ENCODE measurements around the gene SART3. TPM values are rescaled to one million over a fixed set of nuclear protein-coding genes. Genes with fewer than 3 reads are reported as not detected.

Gene SART3
- total RNA-seq, 1 donor from 2014 or later = 43.3 TPM

DNA sequence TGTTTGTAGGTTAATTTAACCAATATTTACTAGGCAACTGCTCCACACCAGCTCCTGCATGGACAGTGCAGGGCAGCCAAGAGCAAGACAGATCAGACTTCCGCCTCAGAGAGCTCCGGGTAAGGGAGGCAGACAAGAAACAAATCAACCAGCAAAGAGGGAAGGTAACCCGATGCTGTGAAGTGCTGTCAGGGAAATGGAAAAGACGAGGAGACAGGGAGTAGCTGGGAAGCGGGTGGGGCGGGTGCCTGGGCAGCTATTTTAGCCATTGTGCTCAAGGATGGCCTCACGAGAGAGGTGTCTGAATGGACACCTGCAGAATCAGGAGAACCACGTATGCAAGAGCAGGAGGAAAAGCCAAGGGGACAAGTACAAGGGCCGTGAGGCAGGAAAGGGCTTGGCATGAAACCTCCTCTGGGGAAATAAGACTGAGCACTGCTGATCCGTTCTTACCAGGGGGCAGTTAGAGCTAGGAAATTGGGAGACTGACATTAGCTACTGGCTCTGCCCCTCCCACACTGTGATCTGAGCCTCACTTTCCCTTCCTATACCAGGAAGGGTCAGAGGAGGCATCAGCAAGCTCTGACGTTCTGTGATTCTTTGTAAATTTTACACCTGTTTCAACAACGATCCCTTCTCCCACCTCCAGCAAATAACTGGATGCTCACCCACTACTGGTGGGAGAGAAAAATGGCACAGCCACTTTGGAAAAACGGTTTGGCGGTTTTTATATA, 43.4 kb upstream of the SART3 start:
- Histone ChIP-seq H3K9ac (ENCODE audit: low read depth in 1 of 3, low read length in 3 of 3) (no peak overlapping the region), H3K36me3 (ENCODE audit: control insufficient read depth in 3 of 3, insufficient read depth in 3 of 3, low read length in 3 of 3) (no peaks in the 10 kb centered on the region), H3K27me3 (ENCODE audit: control insufficient read depth in 3 of 3, insufficient read depth in 3 of 3, low read length in 3 of 3) (peaks cover 0 to 4% (median 4%) of the 10 kb centered on the region in 3 donors), H3K9me3 (ENCODE audit: control insufficient read depth in 3 of 3, low read length in 3 of 3) (no peaks in the 10 kb centered on the region), H3K4me3 (ENCODE audit: low read length in 3 of 3) (no peak overlapping the region), H3K27ac (ENCODE audit: low read depth, low read length) (no peak overlapping the region), H3K4me1 (ENCODE audit: control insufficient read depth in 3 of 3, insufficient read depth in 3 of 3, low read length in 3 of 3) (peaks cover 0 to 2% (median under 1%) of the 10 kb centered on the region in 3 donors)

DNA sequence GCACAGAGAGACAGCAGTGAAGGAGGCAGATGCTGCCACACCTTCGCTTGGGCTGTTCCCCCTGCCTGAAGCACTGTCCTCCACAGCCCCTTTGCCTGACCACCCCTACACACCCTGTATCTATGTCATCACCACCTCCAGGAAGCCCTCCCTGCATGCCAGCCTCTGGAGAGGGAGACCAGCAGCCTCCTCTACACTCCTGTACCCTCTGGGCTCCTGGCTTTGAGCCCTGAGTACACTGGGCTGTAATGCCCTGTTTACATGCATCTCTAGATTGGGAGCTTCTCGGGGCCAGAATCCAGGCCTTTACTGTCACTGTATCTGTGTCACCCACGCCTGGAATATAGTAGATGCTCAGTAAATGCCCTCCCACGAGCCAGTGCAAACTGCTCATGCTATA, 42.8 kb upstream of the SART3 start:
- peaks cover 0 to 3% (median 3%) of the 10 kb centered on the region in 3 donors for H3K27me3 ChIP-seq (ENCODE audit: control insufficient read depth in 3 of 3, insufficient read depth in 3 of 3, low read length in 3 of 3)
- H3K9ac ChIP-seq (ENCODE audit: low read depth in 1 of 3, low read length in 3 of 3) = no peak overlapping the region
- H3K4me3 ChIP-seq (ENCODE audit: low read length in 3 of 3) = no peak overlapping the region
- H3K9me3 ChIP-seq (ENCODE audit: control insufficient read depth in 3 of 3, low read length in 3 of 3) = no peaks in the 10 kb centered on the region
- no peaks in the 10 kb centered on the region for H3K36me3 ChIP-seq (ENCODE audit: control insufficient read depth in 3 of 3, insufficient read depth in 3 of 3, low read length in 3 of 3)
- no peak overlapping the region for H3K27ac ChIP-seq (ENCODE audit: low read depth, low read length)
- H3K4me1 ChIP-seq (ENCODE audit: control insufficient read depth in 3 of 3, insufficient read depth in 3 of 3, low read length in 3 of 3) = no peaks in the 10 kb centered on the region

DNA sequence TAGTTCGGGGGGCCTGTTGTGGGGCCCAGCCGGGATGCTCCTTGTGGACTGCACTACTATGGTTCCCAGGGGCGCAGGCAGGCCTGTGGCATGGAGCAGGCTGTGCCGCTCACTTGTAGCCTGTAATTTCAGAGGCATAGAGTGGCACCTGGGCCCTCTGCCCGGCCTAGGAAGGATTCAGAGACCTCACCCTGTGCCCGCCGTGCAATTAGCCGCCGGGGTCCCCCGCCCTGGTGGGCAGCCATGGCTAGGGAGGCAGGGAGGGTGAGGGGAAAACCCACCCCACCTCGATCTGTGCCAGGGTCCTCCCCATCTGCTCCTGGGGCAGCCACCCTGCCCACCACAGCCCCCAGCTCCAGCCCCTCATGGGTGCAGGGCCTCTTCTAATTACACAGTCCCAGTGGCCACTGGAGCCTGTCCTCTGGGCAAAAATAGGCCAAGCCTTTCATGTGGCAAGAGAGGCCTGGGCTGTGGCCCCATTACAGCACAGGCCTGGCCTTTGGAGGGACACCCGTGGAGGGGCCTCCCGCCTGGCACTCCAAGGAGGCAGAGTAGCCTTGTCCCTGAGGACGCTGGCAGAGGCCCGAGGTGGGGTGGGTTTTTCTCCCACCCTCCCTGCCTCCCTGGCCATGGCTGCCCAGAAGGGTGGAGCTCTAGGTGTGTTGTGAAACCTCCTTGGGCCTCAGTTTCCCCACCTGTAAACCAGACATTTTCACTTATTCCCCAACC, 42.2 kb upstream of the SART3 start:
- Histone ChIP-seq H3K36me3 (ENCODE audit: control insufficient read depth in 3 of 3, insufficient read depth in 3 of 3, low read length in 3 of 3) (no peaks in the 10 kb centered on the region), H3K4me3 (ENCODE audit: low read length in 3 of 3) (no peak overlapping the region), H3K27me3 (ENCODE audit: control insufficient read depth in 3 of 3, insufficient read depth in 3 of 3, low read length in 3 of 3) (no peaks in the 10 kb centered on the region), H3K4me1 (ENCODE audit: control insufficient read depth in 3 of 3, insufficient read depth in 3 of 3, low read length in 3 of 3) (no peaks in the 10 kb centered on the region), H3K27ac (ENCODE audit: low read depth, low read length) (no peak overlapping the region), H3K9ac (ENCODE audit: low read depth in 1 of 3, low read length in 3 of 3) (no peak overlapping the region), H3K9me3 (ENCODE audit: control insufficient read depth in 3 of 3, low read length in 3 of 3) (no peaks in the 10 kb centered on the region)

DNA sequence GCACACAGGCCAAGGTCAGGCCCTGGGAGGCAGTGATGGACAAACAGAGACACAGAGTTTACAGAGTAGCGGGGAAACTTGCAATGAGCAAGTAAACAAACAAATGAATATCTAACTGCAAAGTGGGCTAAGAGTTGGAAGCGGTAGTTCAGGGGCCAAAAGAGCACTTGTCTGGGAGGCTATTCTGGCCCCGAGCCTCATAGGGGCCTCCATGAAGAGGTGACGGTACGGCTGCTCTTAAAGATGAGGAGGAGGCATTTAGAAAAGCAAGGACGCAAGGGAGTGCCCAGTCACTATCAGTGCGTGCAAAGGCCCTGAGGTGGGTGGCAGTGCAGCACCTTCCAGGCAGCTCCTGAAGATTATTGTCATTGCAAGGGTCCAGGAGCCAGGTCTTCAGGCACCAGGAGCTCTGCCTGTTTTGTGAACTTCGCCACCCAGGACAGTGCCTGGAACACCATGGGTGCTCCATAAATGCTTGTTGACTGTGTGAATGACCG, 41.3 kb upstream of the SART3 start:
- H3K36me3 ChIP-seq (ENCODE audit: control insufficient read depth in 3 of 3, insufficient read depth in 3 of 3, low read length in 3 of 3) = no peaks in the 10 kb centered on the region
- H3K9me3 ChIP-seq (ENCODE audit: control insufficient read depth in 3 of 3, low read length in 3 of 3) = no peaks in the 10 kb centered on the region
- no peaks in the 10 kb centered on the region for H3K4me1 ChIP-seq (ENCODE audit: control insufficient read depth in 3 of 3, insufficient read depth in 3 of 3, low read length in 3 of 3)
- no peaks in the 10 kb centered on the region for H3K27me3 ChIP-seq (ENCODE audit: control insufficient read depth in 3 of 3, insufficient read depth in 3 of 3, low read length in 3 of 3)
- no peak overlapping the region for H3K27ac ChIP-seq (ENCODE audit: low read depth, low read length)
- no peak overlapping the region for H3K4me3 ChIP-seq (ENCODE audit: low read length in 3 of 3)
- no peak overlapping the region for H3K9ac ChIP-seq (ENCODE audit: low read depth in 1 of 3, low read length in 3 of 3)

DNA sequence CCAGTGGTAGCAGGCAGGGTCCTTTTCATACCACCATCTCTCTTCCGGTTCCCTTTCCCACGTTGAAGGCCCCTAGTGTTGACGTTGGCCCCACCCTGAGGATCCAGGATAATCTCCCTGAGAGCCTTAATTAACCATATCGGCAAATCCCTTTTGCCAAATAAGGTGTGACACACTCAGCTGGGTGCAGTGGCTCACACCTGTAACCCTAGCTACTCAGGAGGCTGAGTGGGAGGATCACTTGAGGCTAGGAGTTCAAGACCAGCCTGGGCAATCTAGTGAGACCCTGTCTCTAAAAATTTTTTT, 39.7 kb upstream of the SART3 start:
- Histone ChIP-seq H3K27me3 (ENCODE audit: control insufficient read depth in 3 of 3, insufficient read depth in 3 of 3, low read length in 3 of 3) (no peaks in the 10 kb centered on the region), H3K36me3 (ENCODE audit: control insufficient read depth in 3 of 3, insufficient read depth in 3 of 3, low read length in 3 of 3) (no peaks in the 10 kb centered on the region)

DNA sequence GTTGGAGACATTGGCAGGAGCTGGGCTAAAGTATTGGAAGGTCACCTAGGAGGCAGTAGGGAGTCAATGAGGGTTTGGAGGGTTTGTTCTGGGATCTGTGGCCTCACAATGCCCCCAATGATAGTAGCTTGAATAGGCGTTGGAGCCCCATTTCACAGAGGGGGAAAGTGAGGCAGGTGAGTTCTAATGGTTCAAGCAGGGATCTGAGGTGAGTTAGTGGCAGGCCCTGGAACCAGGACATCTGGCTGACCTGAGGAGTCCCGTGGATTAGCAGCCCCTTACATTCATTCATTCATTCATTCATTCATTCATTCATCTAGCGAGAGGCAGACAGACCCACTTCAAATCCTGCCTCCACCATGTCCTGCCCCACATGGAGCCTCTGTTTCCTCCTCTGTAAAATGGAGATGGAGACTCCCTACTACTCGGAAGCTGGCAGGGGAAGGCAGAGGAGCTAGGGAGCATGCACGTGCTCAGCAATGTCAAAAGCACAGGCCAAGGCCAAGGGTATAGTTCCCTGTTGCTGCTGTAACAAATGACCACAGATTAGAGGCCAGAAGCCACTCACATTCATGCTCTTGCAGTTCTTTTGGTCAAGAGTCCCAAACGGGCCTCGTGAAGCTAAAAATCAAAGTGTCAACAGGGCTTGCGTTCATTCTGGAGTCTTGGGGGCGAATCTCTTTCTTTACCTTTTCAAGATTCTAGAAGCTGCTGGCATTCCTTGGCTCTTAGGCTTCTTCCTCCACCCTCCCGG, 39.2 kb upstream of the SART3 start:
- Histone ChIP-seq H3K4me1 (ENCODE audit: control insufficient read depth in 3 of 3, insufficient read depth in 3 of 3, low read length in 3 of 3) (no peaks in the 10 kb centered on the region), H3K36me3 (ENCODE audit: control insufficient read depth in 3 of 3, insufficient read depth in 3 of 3, low read length in 3 of 3) (no peaks in the 10 kb centered on the region), H3K4me3 (ENCODE audit: low read length in 3 of 3) (no peak overlapping the region), H3K27ac (ENCODE audit: low read depth, low read length) (no peak overlapping the region), H3K9me3 (ENCODE audit: control insufficient read depth in 3 of 3, low read length in 3 of 3) (no peaks in the 10 kb centered on the region), H3K9ac (ENCODE audit: low read depth in 1 of 3, low read length in 3 of 3) (no peak overlapping the region), H3K27me3 (ENCODE audit: control insufficient read depth in 3 of 3, insufficient read depth in 3 of 3, low read length in 3 of 3) (no peaks in the 10 kb centered on the region)

More for the DNA sequence above, 39.7 kb upstream of the SART3 start:
- H3K27ac ChIP-seq (ENCODE audit: low read depth, low read length) = no peak overlapping the region
- no peak overlapping the region for H3K4me3 ChIP-seq (ENCODE audit: low read length in 3 of 3)
- no peaks in the 10 kb centered on the region for H3K9me3 ChIP-seq (ENCODE audit: control insufficient read depth in 3 of 3, low read length in 3 of 3)
- no peaks in the 10 kb centered on the region for H3K4me1 ChIP-seq (ENCODE audit: control insufficient read depth in 3 of 3, insufficient read depth in 3 of 3, low read length in 3 of 3)
- H3K9ac ChIP-seq (ENCODE audit: low read depth in 1 of 3, low read length in 3 of 3) = no peak overlapping the region

DNA sequence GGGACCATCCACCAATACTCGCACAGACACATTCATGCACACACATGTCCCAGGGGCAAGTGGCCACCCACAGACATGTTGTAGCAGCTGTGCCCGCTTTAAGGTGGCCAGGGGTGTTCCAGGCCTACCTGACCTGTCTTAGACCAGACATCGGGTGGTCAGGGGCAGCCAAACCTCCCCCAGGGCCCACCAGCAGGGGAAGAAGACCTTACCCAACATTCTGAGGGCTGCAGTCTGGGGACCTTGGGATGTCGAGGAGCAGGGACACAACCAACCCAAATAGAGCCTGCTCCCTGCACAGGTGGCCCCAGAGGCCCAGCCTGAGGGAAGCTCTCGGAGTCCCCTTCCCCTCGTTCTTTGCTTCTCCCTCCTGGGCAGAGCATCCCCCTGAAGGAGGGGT, 38.6 kb upstream of the SART3 start:
- H3K4me1 ChIP-seq (ENCODE audit: control insufficient read depth in 3 of 3, insufficient read depth in 3 of 3, low read length in 3 of 3) = no peaks in the 10 kb centered on the region
- no peaks in the 10 kb centered on the region for H3K36me3 ChIP-seq (ENCODE audit: control insufficient read depth in 3 of 3, insufficient read depth in 3 of 3, low read length in 3 of 3)
- no peak overlapping the region for H3K27ac ChIP-seq (ENCODE audit: low read depth, low read length)
- no peaks in the 10 kb centered on the region for H3K27me3 ChIP-seq (ENCODE audit: control insufficient read depth in 3 of 3, insufficient read depth in 3 of 3, low read length in 3 of 3)
- H3K4me3 ChIP-seq (ENCODE audit: low read length in 3 of 3) = no peak overlapping the region
- H3K9ac ChIP-seq (ENCODE audit: low read depth in 1 of 3, low read length in 3 of 3) = no peak overlapping the region
- H3K9me3 ChIP-seq (ENCODE audit: control insufficient read depth in 3 of 3, low read length in 3 of 3) = no peaks in the 10 kb centered on the region

DNA sequence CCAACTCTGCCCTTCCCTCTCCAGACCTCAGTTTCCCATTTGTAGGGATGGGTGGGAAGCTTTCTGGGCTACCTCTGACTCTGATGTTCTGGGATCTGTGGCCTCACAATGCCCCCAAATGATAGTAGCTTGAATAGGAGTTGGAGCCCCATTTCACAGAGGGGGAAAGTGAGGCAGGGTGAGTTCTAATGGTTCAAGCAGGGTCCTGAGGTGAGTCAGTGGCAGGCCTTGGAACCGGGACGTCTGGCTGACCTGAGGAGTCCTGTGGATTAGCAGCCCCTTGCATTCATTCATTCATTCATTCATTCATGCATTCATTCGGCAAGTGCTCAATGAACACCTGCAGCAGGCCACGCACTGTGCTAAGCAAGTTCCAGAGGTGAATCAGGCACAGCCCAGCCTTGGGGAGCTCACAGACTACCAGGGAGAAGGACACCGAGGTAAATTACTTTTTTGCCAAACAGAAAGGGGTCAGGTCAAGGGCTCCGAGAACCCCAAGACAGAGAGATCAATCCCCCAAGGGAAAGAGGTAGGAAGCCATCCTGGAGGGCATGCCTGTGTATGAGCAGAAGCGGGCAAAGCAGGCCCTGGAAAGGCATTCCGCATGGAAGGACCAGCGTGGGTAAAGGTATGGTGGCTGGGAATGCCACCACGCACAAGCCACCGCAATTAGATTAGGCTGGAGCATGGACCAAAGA, 37.7 kb upstream of the SART3 start:
- Histone ChIP-seq H3K4me1 (ENCODE audit: control insufficient read depth in 3 of 3, insufficient read depth in 3 of 3, low read length in 3 of 3) (no peaks in the 10 kb centered on the region), H3K27ac (ENCODE audit: low read depth, low read length) (peak overlapping the region; percentile 44), H3K36me3 (ENCODE audit: control insufficient read depth in 3 of 3, insufficient read depth in 3 of 3, low read length in 3 of 3) (no peaks in the 10 kb centered on the region), H3K27me3 (ENCODE audit: control insufficient read depth in 3 of 3, insufficient read depth in 3 of 3, low read length in 3 of 3) (no peaks in the 10 kb centered on the region), H3K4me3 (ENCODE audit: low read length in 3 of 3) (peak overlapping the region in 1 of 3 donors; percentile 31), H3K9ac (ENCODE audit: low read depth in 1 of 3, low read length in 3 of 3) (no peak overlapping the region), H3K9me3 (ENCODE audit: control insufficient read depth in 3 of 3, low read length in 3 of 3) (no peaks in the 10 kb centered on the region)

DNA sequence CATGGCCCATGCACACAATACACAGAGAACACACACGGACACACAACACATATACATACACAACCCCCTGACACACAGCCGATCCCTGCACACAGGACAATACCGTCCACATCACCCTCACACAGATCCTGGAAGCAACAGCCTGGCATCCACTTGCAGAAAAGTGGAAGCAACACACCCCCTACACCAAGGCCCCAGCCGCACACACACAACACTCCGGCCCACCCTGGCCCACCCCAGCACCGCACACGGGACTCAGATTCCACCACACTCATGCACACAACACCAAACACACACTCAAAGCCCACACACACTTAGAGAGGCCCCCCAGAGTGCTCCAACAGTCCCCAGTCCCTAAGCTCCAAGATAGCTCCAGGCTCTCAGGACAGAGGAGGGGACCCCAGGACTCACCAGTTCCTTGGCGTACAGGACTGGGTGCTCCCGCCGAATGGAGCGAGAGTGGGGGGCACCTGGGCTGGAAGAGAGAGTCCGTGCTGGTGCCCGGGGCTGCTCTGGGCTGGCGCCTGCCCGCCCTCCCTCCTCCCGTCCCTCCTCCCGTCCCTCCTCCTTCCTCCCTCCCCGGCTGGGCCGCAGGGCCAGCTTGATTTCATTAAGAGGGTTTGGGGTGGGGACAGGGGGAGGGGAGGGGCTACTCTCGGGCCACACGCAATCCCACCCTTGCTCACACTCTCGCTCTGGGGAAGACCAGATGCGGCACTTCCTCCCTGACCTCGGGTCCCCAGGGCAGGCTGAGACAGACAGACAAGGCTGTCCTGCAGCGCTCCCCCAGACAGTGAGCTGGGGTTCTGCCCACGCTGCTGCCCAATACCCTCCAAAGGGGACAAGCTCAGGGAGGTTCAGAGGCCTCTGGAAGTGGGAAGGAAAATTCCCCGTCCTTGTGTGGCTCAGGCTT, 36.8 kb upstream of the SART3 start, which contains the start of gene TMEM119:
TSS of gene TMEM119 (minus strand) at position 526 of the 913 bp plus-strand sequence. CDS start 5,701 bp downstream, outside the sequence.
- Histone ChIP-seq H3K27me3 (ENCODE audit: control insufficient read depth in 3 of 3, insufficient read depth in 3 of 3, low read length in 3 of 3) (no peaks in the 10 kb centered on the region), H3K9ac (ENCODE audit: low read depth in 1 of 3, low read length in 3 of 3) (peak within 1 kb of the TSS in 1 of 3 donors; percentile 8), H3K4me1 (ENCODE audit: control insufficient read depth in 3 of 3, insufficient read depth in 3 of 3, low read length in 3 of 3) (no peaks in the 10 kb centered on the region), H3K4me3 (ENCODE audit: low read length in 3 of 3) (peak within 1 kb of the TSS; percentile 52 to 67 (median 61)), H3K36me3 (ENCODE audit: control insufficient read depth in 3 of 3, insufficient read depth in 3 of 3, low read length in 3 of 3) (no peaks in the 10 kb centered on the region), H3K9me3 (ENCODE audit: control insufficient read depth in 3 of 3, low read length in 3 of 3) (no peaks in the 10 kb centered on the region), H3K27ac (ENCODE audit: low read depth, low read length) (peak within 1 kb of the TSS; percentile 44)
